Measurements from ENCODE around the gene ANP32E. TPM values are rescaled to one million over a fixed set of nuclear protein-coding genes. Genes with fewer than 3 reads are reported as not detected.

The ANP32E gene
- total and polyA plus RNA-seq, 4 donors = 20.8 to 39.1 (median 33.2) TPM

GRCh38 chr1:150263549-150263948 is 27.6 kb upstream of the ANP32E start:
- Histone ChIP-seq H3K36me3 (ENCODE audit: control insufficient read depth in 4 of 4, insufficient read depth in 4 of 4, low read length in 4 of 4) (peaks cover 11 to 25% (median 21%) of the 10 kb centered on the region in 4 donors), H3K4me3 (no peak overlapping the region), H3K9ac (ENCODE audit: insufficient read depth in 1 of 2, low read length in 2 of 2) (no peak overlapping the region), H3K9me3 (ENCODE audit: control insufficient read depth in 4 of 4, insufficient read depth in 3 of 4, low read length in 3 of 4) (no peaks in the 10 kb centered on the region), H3K27ac (ENCODE audit: low read depth in 1 of 2, low read length in 1 of 2) (no peak overlapping the region), H3K27me3 (ENCODE audit: control insufficient read depth in 3 of 3, insufficient read depth in 3 of 3, low read length in 2 of 3) (no peaks in the 10 kb centered on the region), H3K4me1 (ENCODE audit: control insufficient read depth in 5 of 5, insufficient read depth in 5 of 5, low read length in 5 of 5) (peaks cover 5 to 31% (median 9%) of the 10 kb centered on the region in 5 donors)
- no peak for TF ChIP-seq CTCF (IDR thresholded peaks at IDR 0.05; ENCODE audit: control extremely low read depth, extremely low read depth)
- 82 to 90% methylated on average over 6 of the region's 6 CpGs for WGBS, 2 donors
- DNase-seq (no peak), ATAC-seq (ENCODE audit: insufficient read depth, low FRiP score) (no peak)

GRCh38 chr1:150262388-150263320 is 26.7 kb upstream of the ANP32E start:
- H3K9ac ChIP-seq (ENCODE audit: insufficient read depth in 1 of 2, low read length in 2 of 2) = no peak overlapping the region
- 84 to 85% methylated on average over 6 of the region's 6 CpGs for WGBS, 2 donors
- ATAC-seq (ENCODE audit: insufficient read depth, low FRiP score) = no peak
- H3K9me3 ChIP-seq (ENCODE audit: control insufficient read depth in 4 of 4, insufficient read depth in 3 of 4, low read length in 3 of 4) = no peaks in the 10 kb centered on the region
- H3K4me1 ChIP-seq (ENCODE audit: control insufficient read depth in 5 of 5, insufficient read depth in 5 of 5, low read length in 5 of 5) = peaks cover 3 to 34% (median 7%) of the 10 kb centered on the region in 5 donors
- no peaks in the 10 kb centered on the region for H3K27me3 ChIP-seq (ENCODE audit: control insufficient read depth in 3 of 3, insufficient read depth in 3 of 3, low read length in 2 of 3)
- peaks cover 11 to 25% (median 19%) of the 10 kb centered on the region in 4 donors for H3K36me3 ChIP-seq (ENCODE audit: control insufficient read depth in 4 of 4, insufficient read depth in 4 of 4, low read length in 4 of 4)
- no peak for DNase-seq
- H3K4me3 ChIP-seq = no peak overlapping the region
- H3K27ac ChIP-seq (ENCODE audit: low read depth in 1 of 2, low read length in 1 of 2) = no peak overlapping the region
- TF ChIP-seq CTCF (IDR thresholded peaks at IDR 0.05; ENCODE audit: control extremely low read depth, extremely low read depth) = no peak

GRCh38 chr1:150261367-150261766 is 25.5 kb upstream of the ANP32E start:
- Histone ChIP-seq H3K9me3 (ENCODE audit: control insufficient read depth in 4 of 4, insufficient read depth in 3 of 4, low read length in 3 of 4) (no peaks in the 10 kb centered on the region), H3K27me3 (ENCODE audit: control insufficient read depth in 3 of 3, insufficient read depth in 3 of 3, low read length in 2 of 3) (no peaks in the 10 kb centered on the region), H3K36me3 (ENCODE audit: control insufficient read depth in 4 of 4, insufficient read depth in 4 of 4, low read length in 4 of 4) (peaks cover 8 to 16% (median 11%) of the 10 kb centered on the region in 4 donors), H3K9ac (ENCODE audit: insufficient read depth in 1 of 2, low read length in 2 of 2) (no peak overlapping the region), H3K4me1 (ENCODE audit: control insufficient read depth in 5 of 5, insufficient read depth in 5 of 5, low read length in 5 of 5) (peaks cover 0 to 41% (median 0%) of the 10 kb centered on the region in 5 donors), H3K27ac (ENCODE audit: low read depth in 1 of 2, low read length in 1 of 2) (no peak overlapping the region), H3K4me3 (no peak overlapping the region)
- no peak for DNase-seq
- TF ChIP-seq CTCF (IDR thresholded peaks at IDR 0.05; ENCODE audit: control extremely low read depth, extremely low read depth) = no peak
- no peak for ATAC-seq (ENCODE audit: insufficient read depth, low FRiP score)
- WGBS, 2 donors = 91 to 95% methylated on average over 6 of the region's 6 CpGs
